ENCODE data around the gene PLCH1.

DNA sequence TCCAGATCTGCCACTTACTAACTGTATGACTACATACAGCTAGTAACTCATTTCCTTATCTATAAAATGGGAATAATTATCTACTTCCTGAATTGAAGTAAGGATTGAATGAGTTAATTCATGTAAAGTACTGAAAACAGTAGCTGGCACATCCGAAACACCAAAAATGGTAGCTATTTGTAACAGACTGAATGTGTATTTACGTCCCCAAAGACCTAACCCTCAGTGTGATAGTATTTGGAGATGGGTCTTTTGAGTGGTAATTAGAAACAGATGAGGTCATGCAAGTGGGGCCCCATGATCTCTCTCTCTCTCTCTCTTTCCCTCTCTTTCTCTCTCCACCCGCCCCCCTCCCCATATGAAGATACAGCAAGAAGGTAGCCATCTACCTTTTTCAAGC lies 146.2 kb downstream of the PLCH1 start:
- no peak for TF ChIP-seq RAD21 (IDR thresholded peaks at IDR 0.05; ENCODE audit: insufficient read depth, low read depth, low read length)
- no peak for TF ChIP-seq EZH2 (IDR thresholded peaks at IDR 0.05; ENCODE audit: borderline replicate concordance, control insufficient read depth, low read depth, low read length)
- TF ChIP-seq SUZ12 (IDR thresholded peaks at IDR 0.05; ENCODE audit: unreplicated experiment) = no peak
- TF ChIP-seq CTCF (IDR thresholded peaks at IDR 0.05 in 2 of 3, conservative IDR thresholded peaks at IDR 0.05 in 1 of 3; ENCODE audit: control insufficient read depth in 2 of 3, extremely low read depth in 1 of 3, insufficient read depth in 1 of 3, low read depth in 3 of 3, low read length in 3 of 3) = no peak
- no peak for TF ChIP-seq TAF1 (IDR thresholded peaks at IDR 0.05; ENCODE audit: borderline replicate concordance, low read depth, low read length)
- TF ChIP-seq SRF (IDR thresholded peaks at IDR 0.05; ENCODE audit: low read depth in 2 of 2, low read length in 2 of 2) = no peak
- no peak for TF ChIP-seq WRNIP1 (IDR thresholded peaks at IDR 0.05; ENCODE audit: borderline replicate concordance, low read depth, low read length)
- no peak for TF ChIP-seq POLR2AphosphoS2 (IDR thresholded peaks at IDR 0.05; ENCODE audit: low read depth, low read length)
- TF ChIP-seq EP300 (IDR thresholded peaks at IDR 0.05; ENCODE audit: borderline replicate concordance in 1 of 2, control insufficient read depth in 1 of 2, low read depth in 2 of 2, low read length in 2 of 2) = no peak
- TF ChIP-seq, protein P1, sequence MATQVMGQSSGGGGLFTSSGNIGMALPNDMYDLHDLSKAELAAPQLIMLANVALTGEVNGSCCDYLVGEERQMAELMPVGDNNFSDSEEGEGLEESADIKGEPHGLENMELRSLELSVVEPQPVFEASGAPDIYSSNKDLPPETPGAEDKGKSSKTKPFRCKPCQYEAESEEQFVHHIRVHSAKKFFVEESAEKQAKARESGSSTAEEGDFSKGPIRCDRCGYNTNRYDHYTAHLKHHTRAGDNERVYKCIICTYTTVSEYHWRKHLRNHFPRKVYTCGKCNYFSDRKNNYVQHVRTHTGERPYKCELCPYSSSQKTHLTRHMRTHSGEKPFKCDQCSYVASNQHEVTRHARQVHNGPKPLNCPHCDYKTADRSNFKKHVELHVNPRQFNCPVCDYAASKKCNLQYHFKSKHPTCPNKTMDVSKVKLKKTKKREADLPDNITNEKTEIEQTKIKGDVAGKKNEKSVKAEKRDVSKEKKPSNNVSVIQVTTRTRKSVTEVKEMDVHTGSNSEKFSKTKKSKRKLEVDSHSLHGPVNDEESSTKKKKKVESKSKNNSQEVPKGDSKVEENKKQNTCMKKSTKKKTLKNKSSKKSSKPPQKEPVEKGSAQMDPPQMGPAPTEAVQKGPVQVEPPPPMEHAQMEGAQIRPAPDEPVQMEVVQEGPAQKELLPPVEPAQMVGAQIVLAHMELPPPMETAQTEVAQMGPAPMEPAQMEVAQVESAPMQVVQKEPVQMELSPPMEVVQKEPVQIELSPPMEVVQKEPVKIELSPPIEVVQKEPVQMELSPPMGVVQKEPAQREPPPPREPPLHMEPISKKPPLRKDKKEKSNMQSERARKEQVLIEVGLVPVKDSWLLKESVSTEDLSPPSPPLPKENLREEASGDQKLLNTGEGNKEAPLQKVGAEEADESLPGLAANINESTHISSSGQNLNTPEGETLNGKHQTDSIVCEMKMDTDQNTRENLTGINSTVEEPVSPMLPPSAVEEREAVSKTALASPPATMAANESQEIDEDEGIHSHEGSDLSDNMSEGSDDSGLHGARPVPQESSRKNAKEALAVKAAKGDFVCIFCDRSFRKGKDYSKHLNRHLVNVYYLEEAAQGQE (IDR thresholded peaks at IDR 0.05; ENCODE audit: low read depth, low read length) = no peak
- TF ChIP-seq ZNF384 (IDR thresholded peaks at IDR 0.05; ENCODE audit: borderline replicate concordance, low read depth, low read length) = no peak
- TF ChIP-seq POLR2A (IDR thresholded peaks at IDR 0.05; ENCODE audit: low read depth, low read length) = no peak
- TF ChIP-seq YY1 (IDR thresholded peaks at IDR 0.05; ENCODE audit: low read depth, low read length) = no peak
- TF ChIP-seq SP1 (IDR thresholded peaks at IDR 0.05; ENCODE audit: low read depth, low read length) = no peak
